HepG2 (cell line): ENCODE measurements around the gene ANO10. TPM values are rescaled to one million over a fixed set of nuclear protein-coding genes. Genes with fewer than 3 reads are reported as not detected.

ENCODE experiments used
- ATAC-seq: fragments of 200-7000 bp; cut with Tn5 transposase; 3 replicates; pipeline ENCODE4 v1.9.1; 2020; ENCODE audit warnings: mild to moderate bottlenecking, moderate library complexity
- BruUV-seq: library from RNA; stranded (reverse); fragments of 400-500 nt; replicated peaks from 2 replicates; lab custom pipeline; 2021; lab: Mats Ljungman, UMichigan
- CTCF ChIA-PET: fragments of 300-600 bp; formaldehyde crosslinking; extraction: SDS; loops from one replicate; lab custom pipeline; 2021; ENCODE audit warnings: low total read pairs, inconsistent platforms, low intra/inter-chr PET ratio; lab: Yijun Ruan, JAX
- POLR2A ChIA-PET: fragments of 350-600 bp; sonication (Branson Sonifier 250); formaldehyde crosslinking; loops from one replicate; lab custom pipeline; 2020; ENCODE audit warnings: antibody characterized with exemption, inconsistent platforms; lab: Yijun Ruan, JAX
- DNase-seq: peaks from one replicate; pipeline ENCODE4 v3.0.0-alpha.2; 2015; ENCODE audit warnings: low spot score
- FAIRE-seq: peaks from 3 replicates; lab custom pipeline; 2011; peaks lifted over from hg19 to GRCh38; lab: Jason Lieb, UNC
- H2AFZ ChIP-seq: one replicate; pipeline ENCODE4 v1.6.1; 2011; ENCODE audit warnings: low read length, inconsistent platforms
- H3K27ac ChIP-seq: fragments of 300-600 bp; 3 replicates; pipeline ENCODE4 v1.8.0; 2011; ENCODE audit warnings: mixed run types, mild to moderate bottlenecking, mixed read lengths, low read length, inconsistent platforms; ENCODE audit not compliant: insufficient read depth; ENCODE audit errors: extremely low read length
- H3K27me3 ChIP-seq, 2 experiments: fragments of 200-600 bp in 1 of 2; 2 replicates in 1 of 2; 3 replicates in 1 of 2; pipeline versions ENCODE4 v1.6.0 to v1.8.0; 2011; ENCODE audit warnings: low read length in 2 of 2, mild to moderate bottlenecking in 2 of 2, moderate library complexity in 2 of 2, inconsistent platforms in 1 of 2; ENCODE audit not compliant: insufficient read depth in 2 of 2, control insufficient read depth in 1 of 2
- H3K36me3 ChIP-seq, 2 experiments: fragments of 200-600 bp in 1 of 2; replicated peaks in 1 of 2; 2 replicates in 1 of 2; 3 replicates in 1 of 2; pipeline versions ENCODE4 v1.5.1 to v1.8.0; 2011; ENCODE audit warnings: low read length in 2 of 2, inconsistent platforms in 1 of 2; ENCODE audit not compliant: insufficient read depth in 2 of 2, control insufficient read depth in 1 of 2
- H3K4me1 ChIP-seq: 2 replicates; pipeline ENCODE4 v1.5.1; 2012; ENCODE audit warnings: low read length, inconsistent platforms; ENCODE audit not compliant: insufficient read depth
- H3K4me2 ChIP-seq: 2 replicates; pipeline ENCODE4 v1.6.0; 2011; ENCODE audit warnings: low read depth, low read length, inconsistent platforms
- H3K4me3 ChIP-seq, 3 experiments: fragments of 200-600 bp in 1 of 3; sonication (generic), shearing (Covaris generic) in 1 of 3; replicated peaks in 1 of 3; 2 replicates each; pipeline ENCODE4 v1.5.1; 2011 to 2016; ENCODE audit warnings: low read length in 3 of 3, inconsistent platforms in 2 of 3, low read depth in 2 of 3, mild to moderate bottlenecking in 2 of 3, control low read depth in 1 of 3, mixed read lengths in 1 of 3; ENCODE audit not compliant: insufficient read depth in 1 of 3
- H3K79me2 ChIP-seq: one replicate; pipeline ENCODE4 v1.6.1; 2011; ENCODE audit warnings: low read length, inconsistent platforms; ENCODE audit not compliant: insufficient read depth
- H3K9ac ChIP-seq: 2 replicates; pipeline ENCODE4 v1.6.0; 2011; ENCODE audit warnings: mild to moderate bottlenecking, low read depth, low read length, inconsistent platforms; ENCODE audit not compliant: insufficient read depth
- H3K9me3 ChIP-seq: 2 replicates; pipeline ENCODE4 v1.5.1; 2012; ENCODE audit warnings: mild to moderate bottlenecking, low read length
- H4K20me1 ChIP-seq: 2 replicates; pipeline ENCODE4 v1.6.0; 2011; ENCODE audit warnings: inconsistent platforms, mild to moderate bottlenecking, low read length, moderate library complexity; ENCODE audit not compliant: insufficient read depth
- DNMT3B ChIP-seq: conservative IDR thresholded peaks from 2 replicates; pipeline ENCODE4 v1.6.1; 2016; ENCODE audit warnings: missing biosample characterization, control low read depth
- ESRRA ChIP-seq: sonication (generic); formaldehyde crosslinking; IDR thresholded peaks from 2 replicates; pipeline ENCODE4 v1.5.1; 2020; ENCODE audit warnings: mild to moderate bottlenecking, low read depth, missing genetic modification reagents
- MED1 ChIP-seq: sonication (generic); formaldehyde crosslinking; IDR thresholded peaks from 2 replicates; pipeline ENCODE4 v1.4.0; 2020; ENCODE audit warnings: missing genetic modification reagents
- NR2C2 ChIP-seq: sonication (generic); formaldehyde crosslinking; IDR thresholded peaks from 2 replicates; pipeline ENCODE4 v1.4.0; 2020; ENCODE audit warnings: missing genetic modification reagents, mild to moderate bottlenecking, moderate library complexity, borderline replicate concordance
- ZFP36 ChIP-seq: fragments of 150-350 bp; IDR thresholded peaks from 2 replicates; pipeline ENCODE4 v1.6.1; 2018; ENCODE audit warnings: borderline replicate concordance, low read length, low read depth; ENCODE audit not compliant: partially characterized antibody
- ZFP41 ChIP-seq: sonication (generic); formaldehyde crosslinking; IDR thresholded peaks from 2 replicates; pipeline ENCODE4 v1.4.0; 2020; ENCODE audit warnings: mild to moderate bottlenecking, missing genetic modification reagents, borderline replicate concordance
- ZFP90 ChIP-seq: sonication (generic); formaldehyde crosslinking; IDR thresholded peaks from 2 replicates; pipeline ENCODE4 v1.8.0; 2022; ENCODE audit warnings: missing genetic modification reagents, mild to moderate bottlenecking, inconsistent platforms, borderline replicate concordance
- ZNF101 ChIP-seq: sonication (generic); formaldehyde crosslinking; IDR thresholded peaks from 2 replicates; pipeline ENCODE4 v1.4.0; 2020; ENCODE audit warnings: mild to moderate bottlenecking, low read depth, missing genetic modification reagents, borderline replicate concordance
- ZNF17 ChIP-seq: sonication (generic); formaldehyde crosslinking; IDR thresholded peaks from 2 replicates; pipeline ENCODE4 v1.5.0; 2020; ENCODE audit warnings: mild to moderate bottlenecking, missing genetic modification reagents
- ZNF224 ChIP-seq: sonication (generic); formaldehyde crosslinking; IDR thresholded peaks from 2 replicates; pipeline ENCODE4 v1.5.0; 2020; ENCODE audit warnings: mild to moderate bottlenecking, missing genetic modification reagents
- ZNF432 ChIP-seq: sonication (generic); formaldehyde crosslinking; IDR thresholded peaks from 2 replicates; pipeline ENCODE4 v1.5.0; 2020; ENCODE audit warnings: missing genetic modification reagents, mild to moderate bottlenecking, borderline replicate concordance
- ZNF790 ChIP-seq: sonication (generic); formaldehyde crosslinking; IDR thresholded peaks from 2 replicates; pipeline ENCODE4 v1.8.0; 2022; ENCODE audit warnings: missing genetic modification reagents, mild to moderate bottlenecking, borderline replicate concordance
- ZNF83 ChIP-seq: sonication (generic); formaldehyde crosslinking; IDR thresholded peaks from 2 replicates; pipeline ENCODE4 v1.4.0; 2020; ENCODE audit warnings: missing genetic modification reagents, mild to moderate bottlenecking, borderline replicate concordance
- ZZZ3 ChIP-seq: sonication (generic); formaldehyde crosslinking; IDR thresholded peaks from 2 replicates; pipeline ENCODE4 v1.4.0; 2020; ENCODE audit warnings: missing genetic modification reagents, mild to moderate bottlenecking, borderline replicate concordance
- WGBS: methylation state at CpG from one replicate; pipeline ENCODE4 v1.1.6; 2017; ENCODE audit warnings: low lambda C conversion rate; 5-methylcytosine and 5-hydroxymethylcytosine counted together
- in situ Hi-C: cut with HindIII; loops from 2 replicates; pipeline ENCODE4 v1.10.0; 2017; ENCODE audit warnings: low pct_unique_long_range_greater_than_20kb; ENCODE audit not compliant: extremely low pct_ligation_motif_present
- intact Hi-C: fragments of 100-400 bp; cut with micrococcal nuclease; formaldehyde crosslinking; loops from one replicate; pipeline ENCODE4 v1.10.0; 2022; ENCODE audit not compliant: unreplicated experiment
- polyA plus RNA-seq, 8 experiments: library from polyadenylated mRNA; depleted of rRNA in 3 of 8; stranded (reverse) in 7 of 8; unstranded in 1 of 8; fragments of >200 nt; fragmentation: Illumina TruSeq in 4 of 8; extraction: Trizol in 4 of 8; gene quantifications; 2 replicates each; pipeline versions ENCODE4 v1.2.1 to v1.2.3, GENCODE V29; 2011 to 2016; ENCODE audit warnings: low read depth in 4 of 8, missing spikeins in 1 of 8, mixed read lengths in 1 of 8; ENCODE audit not compliant: insufficient read depth in 1 of 8
- total RNA-seq, 5 experiments: library from RNA; depleted of rRNA; stranded (reverse); fragments of >200 nt; fragmentation: Illumina TruSeq; extraction: Trizol; gene quantifications; 2 replicates each; pipeline ENCODE4 v1.2.3, GENCODE V29; 2016; ENCODE audit warnings: low read depth in 1 of 5
- TF ChIP-seq, protein P1 (sequence below): sonication (generic); formaldehyde crosslinking; IDR thresholded peaks from 2 replicates; pipeline ENCODE4 v1.4.0; 2020; ENCODE audit warnings: missing genetic modification reagents, mild to moderate bottlenecking, borderline replicate concordance
- TF ChIP-seq, protein P2 (sequence below): IDR thresholded peaks from 2 replicates; pipeline ENCODE4 v1.6.1; 2016; ENCODE audit warnings: low read depth

ANO10 gene
- total and polyA plus RNA-seq, 2 of the 13 experiments (the other 11 are each of a cell fraction or from before 2014, with no cell fraction given) = 10.4 to 13.1 TPM

- no peak for TF ChIP-seq ZNF224 (CRISPR knock-in tag)
- TF ChIP-seq, all 625 proteins: peak for 0
Measured at GRCh38 chr3:43334976-43335375, 286.8 kb downstream of the ANO10 start (continued).

DNA sequence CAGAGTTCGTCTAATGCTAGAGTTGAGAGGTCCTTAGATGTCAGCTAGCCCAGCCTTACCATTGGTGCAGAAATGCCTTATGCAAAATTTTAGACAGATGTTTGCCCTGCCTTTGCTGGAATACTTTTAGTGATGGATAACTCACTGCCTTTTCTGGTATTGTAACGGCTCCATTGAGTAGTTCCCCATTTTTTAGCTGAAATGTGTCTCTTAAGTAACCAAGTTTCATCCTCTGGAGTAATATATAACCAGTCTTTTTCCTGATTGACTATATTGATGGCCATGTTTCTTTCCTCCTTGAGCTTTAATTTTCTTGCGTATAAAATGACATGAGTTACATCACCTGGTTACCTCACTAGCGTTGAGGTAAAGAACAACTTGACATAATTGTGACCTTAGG is 290.4 kb downstream of the ANO10 start:
- CTCF ChIA-PET = no interaction called here
- DNase-seq = no peak
- no peak overlapping the region for H3K27ac ChIP-seq
- H3K27me3 ChIP-seq = no peaks in the 10 kb centered on the region
- POLR2A ChIA-PET = no interaction called here
- TF ChIP-seq NR2C2 = no peak
- TF ChIP-seq ZNF17 (CRISPR knock-in tag) = no peak
- TF ChIP-seq ZZZ3 (CRISPR knock-in tag) = no peak
- TF ChIP-seq ZFP90 (CRISPR knock-in tag) = no peak
- no peak for TF ChIP-seq MED1
- TF ChIP-seq ZNF790 (CRISPR knock-in tag) = no peak
- TF ChIP-seq, all 625 proteins: peak for 0
- no peak for ATAC-seq
- in situ Hi-C loops = no loop called here
- Histone ChIP-seq H3K9ac (no peak overlapping the region), H2AFZ (no peak overlapping the region), H4K20me1 (peaks cover 18% of the 10 kb centered on the region; the same call in 1 of the 2 replicates), H3K79me2 (peaks cover 70% of the 10 kb centered on the region), H3K9me3 (peaks cover 1% of the 10 kb centered on the region; the same call in 1 of the 2 replicates), H3K36me3 (peaks cover 4 to 28% of the 10 kb centered on the region in 2 experiments), H3K4me1 (peaks cover 4% of the 10 kb centered on the region), H3K4me2 (no peak overlapping the region), H3K4me3 (no peak overlapping the region)
- 99% methylated on average over 4 of the region's 4 CpGs for WGBS
- no TSS peak for BruUV-seq
- intact Hi-C loops = no loop called here
- no peak for FAIRE-seq

- WGBS = 94% methylated on average over 1 of the region's 1 CpG
- H4K20me1 ChIP-seq = peaks cover 22% of the 10 kb centered on the region; the same call in 1 of the 2 replicates
- H3K36me3 ChIP-seq = peaks cover 4 to 24% of the 10 kb centered on the region in 2 experiments
- DNase-seq (no peak), FAIRE-seq (no peak)
- H3K4me3 ChIP-seq = no peak overlapping the region
- H3K27me3 ChIP-seq = no peaks in the 10 kb centered on the region
- no peak overlapping the region for H2AFZ ChIP-seq
- no TSS peak for BruUV-seq
- no peak overlapping the region for H3K9ac ChIP-seq
- H3K4me1 ChIP-seq = peaks cover 8% of the 10 kb centered on the region
- H3K79me2 ChIP-seq = peaks cover 74% of the 10 kb centered on the region
- TF ChIP-seq ESRRA (CRISPR knock-in tag) (no peak), ZNF101 (CRISPR knock-in tag) (no peak), ZFP41 (CRISPR knock-in tag) (no peak), ZNF83 (CRISPR knock-in tag) (no peak), ZNF432 (no peak), DNMT3B (CRISPR knock-in tag) (no peak), ZFP36 (no peak)
- TF ChIP-seq, protein P1, sequence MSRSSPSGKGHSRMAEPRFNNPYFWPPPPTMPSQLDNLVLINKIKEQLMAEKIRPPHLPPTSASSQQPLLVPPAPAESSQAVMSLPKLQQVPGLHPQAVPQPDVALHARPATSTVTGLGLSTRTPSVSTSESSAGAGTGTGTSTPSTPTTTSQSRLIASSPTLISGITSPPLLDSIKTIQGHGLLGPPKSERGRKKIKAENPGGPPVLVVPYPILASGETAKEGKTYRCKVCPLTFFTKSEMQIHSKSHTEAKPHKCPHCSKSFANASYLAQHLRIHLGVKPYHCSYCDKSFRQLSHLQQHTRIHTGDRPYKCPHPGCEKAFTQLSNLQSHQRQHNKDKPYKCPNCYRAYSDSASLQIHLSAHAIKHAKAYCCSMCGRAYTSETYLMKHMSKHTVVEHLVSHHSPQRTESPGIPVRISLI (CRISPR knock-in tag) = no peak
- TF ChIP-seq, protein P2, sequence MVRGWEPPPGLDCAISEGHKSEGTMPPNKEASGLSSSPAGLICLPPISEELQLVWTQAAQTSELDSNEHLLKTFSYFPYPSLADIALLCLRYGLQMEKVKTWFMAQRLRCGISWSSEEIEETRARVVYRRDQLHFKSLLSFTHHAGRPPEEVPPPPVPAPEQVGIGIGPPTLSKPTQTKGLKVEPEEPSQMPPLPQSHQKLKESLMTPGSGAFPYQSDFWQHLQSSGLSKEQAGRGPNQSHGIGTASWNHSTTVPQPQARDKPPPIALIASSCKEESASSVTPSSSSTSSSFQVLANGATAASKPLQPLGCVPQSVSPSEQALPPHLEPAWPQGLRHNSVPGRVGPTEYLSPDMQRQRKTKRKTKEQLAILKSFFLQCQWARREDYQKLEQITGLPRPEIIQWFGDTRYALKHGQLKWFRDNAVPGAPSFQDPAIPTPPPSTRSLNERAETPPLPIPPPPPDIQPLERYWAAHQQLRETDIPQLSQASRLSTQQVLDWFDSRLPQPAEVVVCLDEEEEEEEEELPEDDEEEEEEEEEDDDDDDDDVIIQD (CRISPR knock-in tag) = no peak
- TF ChIP-seq, all 625 proteins: peak for 0
- in situ Hi-C loops (no loop called here), intact Hi-C loops (no loop called here)
- no peak for ATAC-seq
- no peak overlapping the region for H3K4me2 ChIP-seq
- POLR2A ChIA-PET = no interaction called here
- CTCF ChIA-PET = no interaction called here
- H3K27ac ChIP-seq = no peak overlapping the region
- H3K9me3 ChIP-seq = no peaks in the 10 kb centered on the region; the same call in 1 of the 2 replicates
Measured at GRCh38 chr3:43330981-43331380, 290.8 kb downstream of the ANO10 start.
